Measurements from ENCODE around the gene NOL4L.

DNA sequence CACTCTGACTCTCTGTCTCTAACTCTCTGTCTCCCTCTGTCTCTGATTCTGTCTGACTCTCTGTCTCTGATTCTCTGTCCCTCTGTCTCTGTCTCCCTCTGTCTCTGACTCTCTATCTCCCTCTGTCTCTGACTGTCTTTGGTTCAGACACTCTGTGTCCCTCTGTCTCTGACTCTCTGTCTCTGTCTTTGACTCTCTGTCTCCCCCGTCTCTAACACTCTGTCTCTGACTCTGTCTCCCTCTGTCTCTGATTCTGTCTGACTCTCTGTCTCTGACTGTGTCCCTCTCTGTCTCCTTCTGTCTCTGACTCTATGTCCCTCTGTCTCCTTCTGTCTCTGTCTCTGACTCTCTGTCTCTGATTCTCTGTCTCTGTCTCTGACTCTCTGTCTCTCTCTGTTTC, 21.7 kb upstream of the NOL4L start:
- TF ChIP-seq CTCF (IDR thresholded peaks at IDR 0.05 in 8 of 11, conservative IDR thresholded peaks at IDR 0.05 in 3 of 11) = no peak
- no peak for TF ChIP-seq POLR2A (IDR thresholded peaks at IDR 0.05)
- no peak for TF ChIP-seq POLR2AphosphoS5 (IDR thresholded peaks at IDR 0.05)
